Subcutaneous abdominal adipose tissue (tissue), 5 donors: Measurements from ENCODE around the gene PHKG2.

ENCODE experiments used
- H3K27ac ChIP-seq: one replicate; pipeline ENCODE4 v1.7.0; 2013; ENCODE audit warnings: low read depth, mild to moderate bottlenecking, inconsistent platforms, low read length, moderate library complexity
- H3K27me3 ChIP-seq, 5 donors: one replicate each; pipeline ENCODE4 v1.7.0; 2013; ENCODE audit warnings: low read length in 5 of 5, inconsistent platforms in 1 of 5; ENCODE audit not compliant: control insufficient read depth in 5 of 5, insufficient read depth in 4 of 5
- H3K36me3 ChIP-seq, 5 donors: one replicate each; pipeline ENCODE4 v1.7.0; 2013; ENCODE audit warnings: low read length in 5 of 5; ENCODE audit not compliant: control insufficient read depth in 5 of 5, insufficient read depth in 5 of 5
- H3K4me1 ChIP-seq, 5 donors: one replicate each; pipeline ENCODE4 v1.7.0; 2013; ENCODE audit warnings: low read length in 5 of 5, mild to moderate bottlenecking in 3 of 5, moderate library complexity in 1 of 5; ENCODE audit not compliant: control insufficient read depth in 5 of 5, insufficient read depth in 5 of 5
- H3K4me3 ChIP-seq, 5 donors: one replicate each; pipeline ENCODE4 v1.7.0; 2013; ENCODE audit warnings: low read length in 5 of 5, low read depth in 1 of 5
- H3K9ac ChIP-seq, 5 donors: one replicate each; pipeline ENCODE4 v1.7.0; 2013; ENCODE audit warnings: low read length in 5 of 5, mild to moderate bottlenecking in 4 of 5, moderate library complexity in 3 of 5
- H3K9me3 ChIP-seq, 5 donors: one replicate each; pipeline ENCODE4 v1.7.0; 2013; ENCODE audit warnings: low read length in 5 of 5; ENCODE audit not compliant: control insufficient read depth in 5 of 5
- donor health status: healthy.
- donor health status: healthy.
- donor health status: healthy.
- donor health status: healthy.
- donor health status: healthy.

PHKG2 gene

DNA sequence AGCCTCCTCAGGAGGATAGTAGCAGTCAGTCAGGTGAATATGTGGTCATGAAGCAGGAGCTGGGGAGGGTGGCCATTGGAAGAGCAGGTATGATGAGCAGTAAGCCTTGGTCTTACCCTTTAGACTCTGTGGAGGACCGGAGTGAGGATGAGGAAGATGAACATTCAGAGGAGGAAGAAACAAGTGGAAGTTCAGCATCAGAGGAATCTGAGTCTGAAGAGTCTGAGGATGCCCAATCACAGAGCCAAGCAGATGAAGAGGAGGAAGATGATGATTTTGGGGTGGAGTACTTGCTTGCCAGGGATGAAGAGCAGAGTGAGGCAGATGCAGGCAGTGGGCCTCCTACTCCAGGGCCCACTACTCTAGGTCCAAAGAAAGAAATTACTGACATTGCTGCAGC, 36.5 kb upstream of the PHKG2 start:
- Histone ChIP-seq H3K9ac (no peak overlapping the region), H3K27me3 (no peaks in the 10 kb centered on the region), H3K36me3 (peaks cover 38 to 93% (median 91%) of the 10 kb centered on the region in 5 donors), H3K27ac (no peak overlapping the region), H3K4me1 (peaks cover 0 to 15% (median 0%) of the 10 kb centered on the region in 5 donors), H3K9me3 (no peaks in the 10 kb centered on the region), H3K4me3 (no peak overlapping the region)

DNA sequence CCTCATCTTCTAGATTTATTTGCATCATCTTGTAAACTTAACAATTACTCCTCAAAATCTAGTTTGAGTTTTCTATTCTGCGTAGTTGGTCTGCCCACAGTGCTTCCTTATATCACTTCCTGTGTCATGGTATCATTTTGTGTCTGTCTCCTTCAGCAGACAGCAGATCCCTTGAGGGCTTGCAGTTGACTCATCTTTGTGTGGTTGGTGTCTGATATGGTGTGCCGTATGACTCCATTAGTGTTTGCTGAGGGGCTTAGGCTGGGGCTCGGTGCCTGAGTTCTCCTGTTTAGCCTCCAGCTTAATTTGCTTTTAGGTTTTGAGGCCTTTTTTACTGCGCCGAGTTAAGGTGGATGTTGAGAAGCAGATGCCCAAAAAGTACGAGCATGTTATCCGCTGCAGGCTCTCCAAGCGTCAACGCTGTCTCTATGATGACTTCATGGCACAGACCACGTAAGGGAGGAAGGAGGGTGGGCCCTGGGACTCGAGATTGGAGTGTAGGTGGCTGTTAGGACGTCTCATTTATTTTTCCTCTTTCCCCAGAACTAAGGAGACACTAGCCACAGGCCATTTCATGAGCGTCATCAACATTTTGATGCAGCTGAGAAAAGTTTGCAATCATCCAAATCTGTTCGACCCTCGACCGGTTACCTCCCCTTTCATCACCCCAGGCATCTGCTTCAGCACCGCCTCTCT, 32.3 kb upstream of the PHKG2 start:
- Histone ChIP-seq H3K9me3 (no peaks in the 10 kb centered on the region), H3K4me1 (peaks cover 0 to 15% (median under 1%) of the 10 kb centered on the region in 5 donors), H3K4me3 (no peak overlapping the region), H3K27me3 (no peaks in the 10 kb centered on the region), H3K9ac (peak overlapping the region in 1 of 5 donors; percentile 3), H3K27ac (peak overlapping the region; percentile 67), H3K36me3 (peaks cover 30 to 89% (median 76%) of the 10 kb centered on the region in 5 donors)

DNA sequence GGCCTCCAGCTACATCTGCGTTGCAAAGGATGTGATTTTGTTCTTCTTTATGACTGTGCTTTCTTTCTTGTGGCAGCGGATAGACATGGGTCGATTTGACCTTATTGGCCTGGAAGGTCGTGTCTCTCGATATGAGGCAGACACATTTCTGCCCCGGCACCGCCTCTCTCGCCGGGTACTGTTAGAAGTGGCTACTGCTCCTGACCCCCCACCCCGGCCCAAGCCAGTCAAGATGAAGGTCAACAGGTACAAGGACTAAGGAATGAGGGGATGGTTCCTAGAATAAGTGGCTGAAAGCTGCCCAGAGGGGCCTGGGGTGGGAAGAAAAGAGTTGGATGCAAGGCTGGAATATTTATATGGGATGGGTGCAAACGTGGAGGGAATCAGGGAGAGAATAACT, 28.1 kb upstream of the PHKG2 start:
- Histone ChIP-seq H3K9me3 (no peaks in the 10 kb centered on the region), H3K4me1 (peaks cover 0 to 36% (median 22%) of the 10 kb centered on the region in 5 donors), H3K27me3 (no peaks in the 10 kb centered on the region), H3K27ac (no peak overlapping the region), H3K9ac (no peak overlapping the region), H3K4me3 (no peak overlapping the region), H3K36me3 (peaks cover 16 to 94% (median 83%) of the 10 kb centered on the region in 5 donors)

DNA sequence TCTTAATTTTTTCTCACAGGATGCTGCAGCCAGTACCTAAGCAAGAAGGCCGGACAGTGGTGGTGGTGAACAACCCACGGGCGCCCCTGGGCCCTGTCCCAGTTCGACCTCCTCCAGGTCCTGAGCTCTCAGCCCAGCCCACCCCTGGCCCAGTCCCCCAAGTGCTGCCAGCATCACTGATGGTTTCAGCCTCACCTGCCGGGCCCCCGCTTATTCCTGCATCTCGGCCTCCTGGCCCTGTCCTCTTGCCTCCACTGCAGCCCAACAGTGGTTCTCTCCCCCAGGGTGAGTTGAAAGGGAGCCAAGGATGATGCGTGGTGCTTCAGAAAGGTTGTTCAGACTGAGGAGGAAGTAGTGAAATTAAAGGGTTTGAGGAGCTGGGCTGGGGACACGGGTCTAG, 27.5 kb upstream of the PHKG2 start:
- Histone ChIP-seq H3K4me1 (peaks cover 0 to 39% (median 24%) of the 10 kb centered on the region in 5 donors), H3K27me3 (no peaks in the 10 kb centered on the region), H3K9ac (no peak overlapping the region), H3K4me3 (no peak overlapping the region), H3K9me3 (no peaks in the 10 kb centered on the region), H3K36me3 (peaks cover 16 to 94% (median 85%) of the 10 kb centered on the region in 5 donors), H3K27ac (peak overlapping the region; percentile 67)

DNA sequence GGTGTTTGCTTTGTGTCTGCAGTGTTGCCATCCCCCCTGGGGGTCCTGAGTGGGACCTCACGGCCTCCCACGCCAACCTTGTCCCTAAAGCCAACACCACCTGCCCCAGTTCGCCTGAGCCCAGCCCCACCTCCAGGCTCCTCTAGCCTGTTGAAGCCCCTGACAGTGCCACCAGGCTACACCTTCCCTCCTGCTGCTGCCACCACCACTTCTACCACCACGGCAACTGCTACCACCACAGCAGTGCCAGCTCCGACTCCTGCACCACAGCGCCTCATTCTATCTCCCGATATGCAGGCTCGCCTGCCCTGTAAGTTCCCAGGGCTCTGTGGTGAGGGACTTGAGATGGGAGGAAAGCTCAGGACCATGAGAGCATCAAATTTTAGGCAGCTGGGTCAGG, 27.1 kb upstream of the PHKG2 start:
- Histone ChIP-seq H3K27me3 (no peaks in the 10 kb centered on the region), H3K36me3 (peaks cover 16 to 94% (median 83%) of the 10 kb centered on the region in 5 donors), H3K4me1 (peaks cover 0 to 40% (median 25%) of the 10 kb centered on the region in 5 donors), H3K9me3 (no peaks in the 10 kb centered on the region), H3K4me3 (no peak overlapping the region), H3K27ac (peak overlapping the region; percentile 67), H3K9ac (no peak overlapping the region)

DNA sequence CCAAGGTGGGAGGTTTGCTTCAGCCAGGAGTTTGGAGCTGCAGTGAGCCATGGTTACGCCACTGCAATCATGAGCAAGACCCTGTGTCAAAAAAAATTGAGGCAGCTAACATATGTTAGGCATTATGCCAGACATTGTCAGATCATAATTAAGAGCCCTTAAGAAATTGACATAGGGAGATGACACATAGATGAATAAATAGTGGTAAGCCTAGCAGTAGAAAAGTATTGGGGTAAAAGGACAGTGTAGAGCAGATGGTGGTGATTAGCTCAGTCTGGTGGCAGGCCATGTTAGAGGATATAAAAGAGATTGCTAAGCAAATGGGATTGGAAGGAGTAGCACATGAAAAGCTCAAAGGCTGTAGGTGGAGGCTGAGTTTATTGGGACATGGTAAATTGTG, 26.6 kb upstream of the PHKG2 start:
- peak overlapping the region; percentile 87 for H3K27ac ChIP-seq
- no peaks in the 10 kb centered on the region for H3K9me3 ChIP-seq
- H3K36me3 ChIP-seq: peaks cover 14 to 93% (median 78%) of the 10 kb centered on the region in 5 donors
- no peaks in the 10 kb centered on the region for H3K27me3 ChIP-seq
- peaks cover 0 to 44% (median 30%) of the 10 kb centered on the region in 5 donors for H3K4me1 ChIP-seq
- H3K4me3 ChIP-seq: no peak overlapping the region
- H3K9ac ChIP-seq: peak overlapping the region in 1 of 5 donors; percentile 4

DNA sequence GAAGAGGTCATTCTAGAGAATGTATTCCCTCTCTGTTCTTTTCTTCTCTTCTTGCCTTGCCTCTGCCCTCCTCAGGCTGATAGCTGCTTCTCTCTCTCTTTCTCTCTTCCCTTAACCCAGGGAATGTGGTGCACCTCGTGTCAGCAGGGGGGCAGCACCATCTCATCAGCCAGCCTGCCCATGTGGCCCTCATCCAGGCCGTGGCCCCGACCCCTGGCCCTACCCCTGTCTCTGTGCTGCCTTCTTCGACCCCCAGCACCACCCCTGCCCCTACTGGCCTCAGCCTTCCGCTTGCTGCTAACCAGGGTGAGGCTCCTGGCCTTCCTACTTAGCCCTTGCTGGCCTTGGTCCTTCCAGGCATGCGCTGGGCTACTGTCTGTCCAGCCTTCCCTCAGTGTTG, 25.8 kb upstream of the PHKG2 start:
- no peaks in the 10 kb centered on the region for H3K9me3 ChIP-seq
- H3K27me3 ChIP-seq: no peaks in the 10 kb centered on the region
- H3K4me3 ChIP-seq: no peak overlapping the region
- H3K9ac ChIP-seq: peak overlapping the region in 1 of 5 donors; percentile 4
- H3K36me3 ChIP-seq: peaks cover 7 to 85% (median 70%) of the 10 kb centered on the region in 5 donors
- peaks cover 0 to 44% (median 32%) of the 10 kb centered on the region in 5 donors for H3K4me1 ChIP-seq
- peak overlapping the region; percentile 87 for H3K27ac ChIP-seq

DNA sequence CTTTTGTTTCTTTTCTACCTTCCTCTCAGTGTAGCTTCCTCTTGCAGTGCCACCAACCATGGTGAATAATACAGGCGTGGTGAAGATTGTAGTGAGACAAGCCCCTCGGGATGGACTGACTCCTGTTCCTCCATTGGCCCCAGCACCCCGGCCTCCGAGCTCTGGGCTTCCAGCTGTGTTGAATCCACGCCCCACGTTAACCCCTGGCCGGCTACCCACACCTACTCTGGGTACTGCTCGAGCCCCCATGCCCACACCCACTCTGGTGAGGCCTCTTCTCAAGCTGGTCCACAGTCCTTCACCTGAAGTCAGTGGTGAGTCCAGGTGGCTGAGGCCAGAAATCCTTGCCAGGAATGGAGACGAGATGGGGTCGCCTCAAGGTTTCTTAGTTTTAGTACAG, 25.3 kb upstream of the PHKG2 start:
- no peak overlapping the region for H3K4me3 ChIP-seq
- H3K27ac ChIP-seq: peak overlapping the region; percentile 87
- peaks cover 7 to 80% (median 67%) of the 10 kb centered on the region in 5 donors for H3K36me3 ChIP-seq
- H3K27me3 ChIP-seq: no peaks in the 10 kb centered on the region
- H3K9me3 ChIP-seq: no peaks in the 10 kb centered on the region
- peak overlapping the region in 1 of 5 donors; percentile 4 for H3K9ac ChIP-seq
- peaks cover 0 to 44% (median 32%) of the 10 kb centered on the region in 5 donors for H3K4me1 ChIP-seq

DNA sequence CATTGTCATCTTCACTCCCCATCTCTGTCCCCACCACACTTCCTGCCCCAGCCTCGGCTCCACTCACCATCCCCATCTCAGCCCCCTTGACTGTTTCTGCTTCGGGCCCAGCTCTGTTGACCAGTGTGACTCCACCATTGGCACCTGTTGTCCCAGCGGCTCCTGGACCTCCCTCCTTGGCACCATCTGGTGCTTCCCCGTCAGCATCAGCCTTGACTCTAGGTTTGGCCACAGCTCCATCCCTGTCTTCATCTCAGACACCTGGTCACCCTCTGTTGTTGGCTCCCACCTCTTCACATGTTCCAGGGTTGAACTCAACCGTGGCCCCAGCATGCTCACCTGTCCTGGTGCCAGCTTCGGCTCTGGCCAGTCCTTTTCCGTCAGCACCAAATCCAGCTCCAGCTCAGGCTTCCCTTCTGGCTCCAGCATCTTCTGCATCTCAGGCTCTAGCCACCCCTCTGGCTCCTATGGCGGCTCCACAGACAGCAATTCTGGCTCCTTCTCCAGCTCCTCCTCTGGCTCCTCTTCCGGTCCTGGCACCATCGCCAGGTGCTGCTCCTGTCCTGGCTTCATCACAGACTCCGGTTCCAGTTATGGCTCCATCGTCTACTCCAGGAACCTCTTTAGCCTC, 24.4 kb upstream of the PHKG2 start:
- H3K9me3 ChIP-seq: no peaks in the 10 kb centered on the region
- peak overlapping the region; percentile 87 for H3K27ac ChIP-seq
- H3K9ac ChIP-seq: no peak overlapping the region
- no peaks in the 10 kb centered on the region for H3K27me3 ChIP-seq
- H3K36me3 ChIP-seq: peaks cover 7 to 74% (median 65%) of the 10 kb centered on the region in 5 donors
- peaks cover 0 to 48% (median 32%) of the 10 kb centered on the region in 5 donors for H3K4me1 ChIP-seq
- no peak overlapping the region for H3K4me3 ChIP-seq
